GM23338 (cell line): ENCODE data around the gene APP.

Experiments
- CREB1 ChIP-seq: fragments of 250-450 bp; sonication (Bioruptor Pico); IDR thresholded peaks from 2 replicates; pipeline ENCODE4 v1.5.0; 2020; ENCODE audit warnings: low read depth, mild to moderate bottlenecking, moderate library complexity
- CTCF ChIP-seq, 2 experiments: fragments of 200-600 bp in 1 of 2; sonication (generic) in 1 of 2; conservative IDR thresholded peaks; 2 replicates each; pipeline versions ENCODE4 v1.5.1 to v1.6.1; 2016 to 2017; ENCODE audit warnings: antibody characterized with exemption in 2 of 2, low read depth in 2 of 2, mild to moderate bottlenecking in 2 of 2, moderate library complexity in 1 of 2
- EZH2 ChIP-seq: fragments of 200-600 bp; sonication (generic); IDR thresholded peaks from one replicate; pipeline ENCODE4 v1.8.0; 2017; ENCODE audit warnings: antibody characterized with exemption, mild to moderate bottlenecking, low read depth; ENCODE audit not compliant: unreplicated experiment
- EZH2phosphoT487 ChIP-seq: fragments of 200-600 bp; sonication (generic); IDR thresholded peaks from one replicate; pipeline ENCODE4 v1.8.1; 2018; ENCODE audit warnings: antibody characterized with exemption; ENCODE audit not compliant: unreplicated experiment
- NANOG ChIP-seq: IDR thresholded peaks from 2 replicates; pipeline ENCODE4 v1.6.1; 2016; ENCODE audit warnings: antibody characterized with exemption, borderline replicate concordance
- POLR2AphosphoS5 ChIP-seq: IDR thresholded peaks from 2 replicates; pipeline ENCODE4 v1.6.1; 2016; ENCODE audit warnings: antibody characterized with exemption, low read depth
- REST ChIP-seq: IDR thresholded peaks from one replicate; pipeline ENCODE4 v1.6.1; 2018; ENCODE audit warnings: antibody characterized with exemption; ENCODE audit not compliant: unreplicated experiment
- STAT1 ChIP-seq: IDR thresholded peaks from one replicate; pipeline ENCODE4 v1.6.1; 2016; ENCODE audit warnings: antibody characterized with exemption; ENCODE audit not compliant: unreplicated experiment

- no peak for TF ChIP-seq CTCF (conservative IDR thresholded peaks at IDR 0.05; ENCODE audit: low read depth in 2 of 2)
- no peak for TF ChIP-seq EZH2
- no peak for TF ChIP-seq EZH2phosphoT487
- TF ChIP-seq STAT1, result no peak
- no peak for TF ChIP-seq POLR2AphosphoS5
- TF ChIP-seq CREB1 (CRISPR knock-in tag), result no peak
- no peak for TF ChIP-seq REST
- no peak for TF ChIP-seq NANOG
Observed at GRCh38 chr21:26036916-26037315, 133.7 kb downstream of the APP start.
